Thymus (tissue), 14 donors: ENCODE measurements around the gene CLEC4G. TPM values are rescaled to one million over a fixed set of nuclear protein-coding genes. Genes with fewer than 3 reads are reported as not detected.

ENCODE experiments used
- DNase-seq, 9 donors: peaks; one replicate each; pipeline ENCODE4 v3.0.0-alpha.2; 2013; ENCODE audit warnings: low spot score in 9 of 9, low read depth in 6 of 9, missing footprints in 1 of 9
- H3K27ac ChIP-seq, 2 donors: one replicate each; pipeline ENCODE4 v1.5.1; 2013; ENCODE audit warnings: control low read depth in 1 of 2, low read depth in 1 of 2, low read length in 1 of 2, mild to moderate bottlenecking in 1 of 2, moderate library complexity in 1 of 2
- H3K27me3 ChIP-seq, 2 donors: one replicate each; pipeline ENCODE4 v1.5.1; 2013; ENCODE audit warnings: low read length in 1 of 2; ENCODE audit not compliant: control insufficient read depth in 2 of 2, insufficient read depth in 1 of 2
- H3K36me3 ChIP-seq, 2 donors: one replicate each; pipeline ENCODE4 v1.5.1; 2013; ENCODE audit warnings: low read length in 1 of 2, mild to moderate bottlenecking in 1 of 2, moderate library complexity in 1 of 2; ENCODE audit not compliant: control insufficient read depth in 2 of 2, insufficient read depth in 2 of 2
- H3K4me1 ChIP-seq, 2 donors: one replicate each; pipeline ENCODE4 v1.5.1; 2013; ENCODE audit warnings: low read length in 2 of 2; ENCODE audit not compliant: control insufficient read depth in 2 of 2, insufficient read depth in 2 of 2
- H3K4me3 ChIP-seq, 2 donors: one replicate each; pipeline ENCODE4 v1.5.1; 2013; ENCODE audit warnings: low read length in 2 of 2, control low read depth in 1 of 2, mild to moderate bottlenecking in 1 of 2
- H3K9me3 ChIP-seq, 2 donors: one replicate each; pipeline ENCODE4 v1.5.1; 2013; ENCODE audit warnings: low read length in 1 of 2, mild to moderate bottlenecking in 1 of 2; ENCODE audit not compliant: control insufficient read depth in 2 of 2, insufficient read depth in 1 of 2
- WGBS: extraction: QIAGEN DNeasy Blood & Tissue Kit; methylation state at CpG from one replicate; pipeline ENCODE4 v1.1.7; 2013; 5-methylcytosine and 5-hydroxymethylcytosine counted together
- long read RNA-seq, 10 donors: transcript quantifications; one replicate each; lab custom pipeline, GENCODE V29; 2026
- polyA plus RNA-seq: library from polyadenylated mRNA; stranded (reverse); fragments of 200-250 nt; gene quantifications from one replicate; pipeline ENCODE4 v1.2.3, GENCODE V29; 2013
- total RNA-seq: library from RNA; stranded (reverse); fragments of 120-200 nt; gene quantifications from one replicate; pipeline ENCODE4 v1.2.4, GENCODE V29; 2013
- donor health status: healthy.

CLEC4G gene
- total RNA-seq (0.52 TPM), polyA plus RNA-seq (3.2 TPM)
- long read RNA-seq, donor 1, result 0 reads
- long read RNA-seq, donor 2, result 0 reads
- long read RNA-seq, donor 3, result 0 reads
- long read RNA-seq, donor 4, result 0 reads
- long read RNA-seq, donor 5, result 0 reads
- long read RNA-seq, donor 6, result 0 reads
- long read RNA-seq, donor 7, result 0 reads
- long read RNA-seq, donor 8, result 0 reads
- long read RNA-seq, donor 9, result 0 reads
- long read RNA-seq, donor 10, result 0 reads

- no peak for DNase-seq
- Histone ChIP-seq H3K36me3 (no peaks in the 10 kb centered on the region), H3K4me3 (no peak within 1 kb of the TSS), H3K9me3 (no peaks in the 10 kb centered on the region), H3K27me3 (peaks cover 29 to 68% of the 10 kb centered on the region in 2 donors), H3K27ac (no peak within 1 kb of the TSS), H3K4me1 (no peaks in the 10 kb centered on the region)
- WGBS, result 81% methylated on average over 9 of the region's 9 CpGs
Measured at GRCh38 chr19:7732045-7732444, at the start of gene CLEC4G. TSS of gene CLEC4G (minus strand) at chr19:7732110. CDS start at chr19:7732102, 8 bp downstream.

GRCh38 chr19:7781157-7781556, 49.2 kb upstream of the CLEC4G start:
- H3K4me3 ChIP-seq, result no peak overlapping the region
- H3K4me1 ChIP-seq, result no peaks in the 10 kb centered on the region
- no peaks in the 10 kb centered on the region for H3K36me3 ChIP-seq
- WGBS, result 67% methylated on average over 12 of the region's 12 CpGs
- H3K27ac ChIP-seq, result no peak overlapping the region
- peaks cover 4 to 22% of the 10 kb centered on the region in 2 donors for H3K27me3 ChIP-seq
- H3K9me3 ChIP-seq, result no peaks in the 10 kb centered on the region
- no peak for DNase-seq

GRCh38 chr19:7779631-7780486, 47.9 kb upstream of the CLEC4G start:
- Histone ChIP-seq H3K27me3 (peaks cover 4 to 22% of the 10 kb centered on the region in 2 donors), H3K27ac (no peak overlapping the region), H3K9me3 (no peaks in the 10 kb centered on the region), H3K36me3 (no peaks in the 10 kb centered on the region), H3K4me1 (no peaks in the 10 kb centered on the region), H3K4me3 (no peak overlapping the region)
- WGBS, result 90% methylated on average over 26 of the region's 26 CpGs
- DNase-seq, result no peak

- no peaks in the 10 kb centered on the region for H3K9me3 ChIP-seq
- DNase-seq, result no peak
- no peaks in the 10 kb centered on the region for H3K4me1 ChIP-seq
- 67% methylated on average over 5 of the region's 5 CpGs for WGBS
- no peak overlapping the region for H3K4me3 ChIP-seq
- H3K27me3 ChIP-seq, result peaks cover 0 to 14% of the 10 kb centered on the region in 2 donors
- no peaks in the 10 kb centered on the region for H3K36me3 ChIP-seq
- H3K27ac ChIP-seq, result no peak overlapping the region
Measured at GRCh38 chr19:7778081-7778480, 46.2 kb upstream of the CLEC4G start.

GRCh38 chr19:7775761-7776160, 43.9 kb upstream of the CLEC4G start:
- H3K4me3 ChIP-seq, result no peak overlapping the region
- DNase-seq, result no peak
- H3K27me3 ChIP-seq, result peaks cover 0 to 7% of the 10 kb centered on the region in 2 donors
- H3K4me1 ChIP-seq, result no peaks in the 10 kb centered on the region
- WGBS, result 94% methylated on average over 9 of the region's 9 CpGs
- no peaks in the 10 kb centered on the region for H3K9me3 ChIP-seq
- no peak overlapping the region for H3K27ac ChIP-seq
- no peaks in the 10 kb centered on the region for H3K36me3 ChIP-seq

GRCh38 chr19:7773841-7774240, 41.9 kb upstream of the CLEC4G start:
- H3K9me3 ChIP-seq, result no peaks in the 10 kb centered on the region
- H3K27ac ChIP-seq, result no peak overlapping the region
- no peak for DNase-seq
- H3K4me1 ChIP-seq, result no peaks in the 10 kb centered on the region
- peaks cover 0 to 4% of the 10 kb centered on the region in 2 donors for H3K27me3 ChIP-seq
- WGBS, result 83% methylated on average over 9 of the region's 9 CpGs
- H3K4me3 ChIP-seq, result no peak overlapping the region
- H3K36me3 ChIP-seq, result no peaks in the 10 kb centered on the region

GRCh38 chr19:7772752-7773291, 40.9 kb upstream of the CLEC4G start:
- WGBS, result 53% methylated on average over 8 of the region's 8 CpGs
- Histone ChIP-seq H3K36me3 (no peaks in the 10 kb centered on the region), H3K9me3 (no peaks in the 10 kb centered on the region), H3K4me1 (no peaks in the 10 kb centered on the region), H3K27me3 (peaks cover 0 to 5% of the 10 kb centered on the region in 2 donors), H3K4me3 (no peak overlapping the region), H3K27ac (no peak overlapping the region)
- no peak for DNase-seq

- Histone ChIP-seq H3K4me3 (no peak overlapping the region), H3K4me1 (no peaks in the 10 kb centered on the region), H3K36me3 (no peaks in the 10 kb centered on the region), H3K27ac (no peak overlapping the region), H3K9me3 (no peaks in the 10 kb centered on the region), H3K27me3 (peaks cover 0 to 5% of the 10 kb centered on the region in 2 donors)
- WGBS, result 84% methylated on average over 8 of the region's 8 CpGs
- DNase-seq, result no peak
Measured at GRCh38 chr19:7771072-7771471, 39.2 kb upstream of the CLEC4G start.

- 90% methylated on average over 2 of the region's 2 CpGs for WGBS
- H3K27me3 ChIP-seq, result peaks cover 0 to 2% of the 10 kb centered on the region in 2 donors
- H3K36me3 ChIP-seq, result no peaks in the 10 kb centered on the region
Measured at GRCh38 chr19:7769171-7769570, 37.3 kb upstream of the CLEC4G start.

More at GRCh38 chr19:7769171-7769570, 37.3 kb upstream of the CLEC4G start:
- DNase-seq, result no peak
- Histone ChIP-seq H3K4me3 (no peak overlapping the region), H3K4me1 (no peaks in the 10 kb centered on the region), H3K27ac (no peak overlapping the region), H3K9me3 (no peaks in the 10 kb centered on the region)
